Measurements from ENCODE around the gene ART4.

DNA sequence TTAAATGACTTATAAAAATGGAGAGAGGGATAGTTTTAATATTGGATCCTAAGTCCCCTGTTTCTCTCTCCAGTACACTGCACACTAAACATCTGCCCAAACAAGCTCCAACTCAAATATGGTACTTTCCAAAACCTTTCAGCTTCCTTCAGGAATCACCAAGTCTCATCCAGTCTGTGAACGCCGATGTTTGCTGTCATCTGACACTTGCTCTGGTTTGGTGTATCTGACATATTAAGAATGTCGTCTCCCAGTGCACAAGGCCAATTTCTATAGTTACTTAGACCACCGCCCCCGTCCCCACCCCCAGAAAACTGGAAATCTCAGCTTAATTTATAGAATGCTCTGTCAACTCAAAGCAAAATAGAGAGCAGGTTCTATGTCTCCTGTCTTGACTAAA, 47.4 kb upstream of the ART4 start:
- TF ChIP-seq, protein P1, sequence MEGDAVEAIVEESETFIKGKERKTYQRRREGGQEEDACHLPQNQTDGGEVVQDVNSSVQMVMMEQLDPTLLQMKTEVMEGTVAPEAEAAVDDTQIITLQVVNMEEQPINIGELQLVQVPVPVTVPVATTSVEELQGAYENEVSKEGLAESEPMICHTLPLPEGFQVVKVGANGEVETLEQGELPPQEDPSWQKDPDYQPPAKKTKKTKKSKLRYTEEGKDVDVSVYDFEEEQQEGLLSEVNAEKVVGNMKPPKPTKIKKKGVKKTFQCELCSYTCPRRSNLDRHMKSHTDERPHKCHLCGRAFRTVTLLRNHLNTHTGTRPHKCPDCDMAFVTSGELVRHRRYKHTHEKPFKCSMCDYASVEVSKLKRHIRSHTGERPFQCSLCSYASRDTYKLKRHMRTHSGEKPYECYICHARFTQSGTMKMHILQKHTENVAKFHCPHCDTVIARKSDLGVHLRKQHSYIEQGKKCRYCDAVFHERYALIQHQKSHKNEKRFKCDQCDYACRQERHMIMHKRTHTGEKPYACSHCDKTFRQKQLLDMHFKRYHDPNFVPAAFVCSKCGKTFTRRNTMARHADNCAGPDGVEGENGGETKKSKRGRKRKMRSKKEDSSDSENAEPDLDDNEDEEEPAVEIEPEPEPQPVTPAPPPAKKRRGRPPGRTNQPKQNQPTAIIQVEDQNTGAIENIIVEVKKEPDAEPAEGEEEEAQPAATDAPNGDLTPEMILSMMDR (IDR thresholded peaks at IDR 0.05), result no peak
- TF ChIP-seq EP300 (IDR thresholded peaks at IDR 0.05; ENCODE audit: low read depth) (no peak), POLR2A (IDR thresholded peaks at IDR 0.05) (no peak), POLR2AphosphoS5 (IDR thresholded peaks at IDR 0.05) (no peak)
